Smooth muscle cell of the pulmonary artery (primary cell): ENCODE results near the gene HEPACAM2. TPM values are rescaled to one million over a fixed set of nuclear protein-coding genes. Genes with fewer than 3 reads are reported as not detected.

Experiments
- total RNA-seq: library from RNA; depleted of rRNA; stranded (reverse); fragments of >200 nt; gene quantifications from 2 replicates; pipeline ENCODE4 v1.2.3, GENCODE V29; 2014

HEPACAM2 gene
- total RNA-seq: 0.07 TPM in 1 of 2 replicates, not detected in the other

GRCh38 chr7:93226310-93226709 is at the start of gene HEPACAM2:
Gene HEPACAM2 (minus strand): TSS chr7:93226469.

GRCh38 chr7:93231799-93232672 is 5.8 kb upstream of the HEPACAM2 start, which contains the start of gene VPS50:
Gene VPS50 (plus strand): TSS chr7:93232366. CDS start chr7:93232468, 102 bp downstream.

GRCh38 chr7:93148144-93148543 is 78.1 kb downstream of the HEPACAM2 start, which contains the start of gene SAMD9L:
Gene SAMD9L (minus strand): TSS chr7:93148385. CDS start chr7:93135971, 12,414 bp downstream.

Other genes starting within 250 kb of the HEPACAM2 start
- 11.8 and 17.5 TPM in 2 replicates for gene SAMD9, start 108.5 kb downstream of the HEPACAM2 start, total RNA-seq
- gene SAMD9L, start 78.1 kb downstream of the HEPACAM2 start, total RNA-seq: 14.1 and 25.1 TPM in 2 replicates
- gene VPS50, start 5.9 kb upstream of the HEPACAM2 start, total RNA-seq: 28.0 and 30.9 TPM in 2 replicates